Measurements from ENCODE around the gene ATF6B. TPM values are rescaled to one million over a fixed set of nuclear protein-coding genes. Genes with fewer than 3 reads are reported as not detected.

The ATF6B gene
- total and polyA plus RNA-seq, 2 of the 13 experiments (the other 11 are each of a cell fraction or from before 2014, with no cell fraction given) = 18.1 to 44.0 TPM

DNA sequence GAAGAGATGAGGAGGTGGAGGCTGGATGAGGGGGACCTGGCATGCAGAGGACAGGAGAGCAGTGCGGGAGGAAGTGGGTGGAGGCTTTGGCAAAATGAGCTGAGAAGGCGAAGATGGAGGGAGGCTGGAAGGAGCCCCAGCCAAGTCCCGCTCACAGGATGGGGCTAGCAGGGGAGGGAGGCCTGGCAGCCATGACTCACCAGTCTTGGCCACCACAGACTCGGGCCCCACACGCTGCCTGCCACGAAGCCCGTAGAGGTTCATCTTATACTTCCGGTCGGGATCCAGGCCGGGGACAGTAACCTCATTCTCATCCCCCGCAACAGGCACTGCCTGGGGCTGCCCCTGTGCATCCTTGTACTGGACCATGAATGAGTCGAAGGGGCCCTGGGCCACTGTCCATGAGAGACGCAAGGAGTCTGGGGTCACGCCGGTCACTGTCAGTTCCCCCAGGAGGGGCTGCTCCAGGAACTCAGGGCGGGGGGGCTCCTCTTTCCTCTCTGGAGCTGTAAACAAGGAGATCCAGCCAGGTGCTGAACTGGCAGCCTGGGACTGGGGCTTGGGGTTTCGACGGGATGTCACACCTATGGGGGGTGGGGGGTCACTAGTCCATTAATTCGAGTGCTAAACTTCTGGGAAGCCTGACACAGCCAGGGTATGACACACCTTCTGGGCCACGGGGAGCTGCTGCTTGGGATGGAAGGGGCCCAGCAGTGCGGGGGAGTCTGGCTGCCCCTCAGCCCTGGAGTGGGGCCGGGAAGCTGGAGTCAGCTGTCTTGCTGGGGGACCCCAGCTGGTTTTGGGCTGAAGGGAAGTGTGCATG is 46.7 kb downstream of the ATF6B start:
- intact Hi-C loops (cut with micrococcal nuclease; ENCODE audit: unreplicated experiment) = no loop called here
- in situ Hi-C loops (cut with HindIII; ENCODE audit: extremely low pct_ligation_motif_present, low pct_unique_long_range_greater_than_20kb) = loop anchor here (25.0 kb wide), 1 partner anchor 706 kb away; no protein-coding TSS in a partner anchor
- CTCF ChIA-PET (ENCODE audit: low intra/inter-chr PET ratio, low total read pairs) = no interaction called here
- Histone ChIP-seq H3K4me2 (ENCODE audit: low read depth, low read length) (no peak overlapping the region), H4K20me1 (ENCODE audit: insufficient read depth, low read length) (no peaks in the 10 kb centered on the region), H3K36me3 (replicated peaks in 1 of 2; ENCODE audit: control insufficient read depth in 1 of 2, insufficient read depth in 2 of 2, low read length in 2 of 2) (no peaks in the 10 kb centered on the region), H3K79me2 (ENCODE audit: insufficient read depth, low read length) (no peaks in the 10 kb centered on the region), H3K9me3 (ENCODE audit: low read length) (no peaks in the 10 kb centered on the region), H2AFZ (ENCODE audit: low read length) (no peak overlapping the region), H3K4me1 (ENCODE audit: insufficient read depth, low read length) (peaks cover 23% of the 10 kb centered on the region), H3K27me3 (ENCODE audit: control insufficient read depth in 1 of 2, insufficient read depth in 2 of 2, low read length in 2 of 2) (peaks cover 10 to 69% of the 10 kb centered on the region in 2 experiments; a peak in 4 of 5 replicates), H3K27ac (ENCODE audit: extremely low read length, insufficient read depth, low read length) (no peak overlapping the region), H3K9ac (ENCODE audit: insufficient read depth, low read depth, low read length) (no peak overlapping the region), H3K4me3 (replicated peaks in 1 of 3; ENCODE audit: insufficient read depth in 1 of 3, low read depth in 2 of 3, low read length in 3 of 3) (no peak overlapping the region)
- no TSS peak for BruUV-seq (replicated peaks)
- 43% methylated on average over 9 of the region's 22 CpGs for WGBS (ENCODE audit: low lambda C conversion rate)
- no peak for ATAC-seq
- no peak for TF ChIP-seq YEATS4 (CRISPR knock-in tag; IDR thresholded peaks at IDR 0.05; ENCODE audit: borderline replicate concordance)
- no peak for TF ChIP-seq GABPA (IDR thresholded peaks at IDR 0.05; ENCODE audit: low read depth, low read length)
- TF ChIP-seq GABPA (CRISPR knock-in tag; IDR thresholded peaks at IDR 0.05; ENCODE audit: low read depth) = peak; percentile 39; the same call in 1 of the 2 replicates
- TF ChIP-seq FOSL2 (CRISPR knock-in tag; IDR thresholded peaks at IDR 0.05) = 0 out of 2 replicates have a peak, but pooled peaks have one; percentile 27
- TF ChIP-seq ZNF644 (CRISPR knock-in tag; IDR thresholded peaks at IDR 0.05; ENCODE audit: low read depth) = no peak
- TF ChIP-seq, protein P1, sequence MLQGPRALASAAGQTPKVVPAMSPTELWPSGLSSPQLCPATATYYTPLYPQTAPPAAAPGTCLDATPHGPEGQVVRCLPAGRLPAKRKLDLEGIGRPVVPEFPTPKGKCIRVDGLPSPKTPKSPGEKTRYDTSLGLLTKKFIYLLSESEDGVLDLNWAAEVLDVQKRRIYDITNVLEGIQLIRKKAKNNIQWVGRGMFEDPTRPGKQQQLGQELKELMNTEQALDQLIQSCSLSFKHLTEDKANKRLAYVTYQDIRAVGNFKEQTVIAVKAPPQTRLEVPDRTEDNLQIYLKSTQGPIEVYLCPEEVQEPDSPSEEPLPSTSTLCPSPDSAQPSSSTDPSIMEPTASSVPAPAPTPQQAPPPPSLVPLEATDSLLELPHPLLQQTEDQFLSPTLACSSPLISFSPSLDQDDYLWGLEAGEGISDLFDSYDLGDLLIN (CRISPR knock-in tag; IDR thresholded peaks at IDR 0.05; ENCODE audit: borderline replicate concordance) = no peak
- FAIRE-seq = no peak
- POLR2A ChIA-PET = no interaction called here
- DNase-seq (ENCODE audit: low spot score) = no peak

Data from HepG2 (cell line).